ENCODE measurements around the gene USP54. TPM values are rescaled to one million over a fixed set of nuclear protein-coding genes. Genes with fewer than 3 reads are reported as not detected.
"Not testable (repeated sequence)": the region's sequence is repeated elsewhere in the genome, so short reads cannot be mapped to it uniquely, and the experiment has no call there.

USP54 gene
- total RNA-seq, 3 donors from 2014 or later (not counting 1 experiment from before 2014, with no cell fraction given): 4.4 to 10.2 (median 5.5) TPM

DNA sequence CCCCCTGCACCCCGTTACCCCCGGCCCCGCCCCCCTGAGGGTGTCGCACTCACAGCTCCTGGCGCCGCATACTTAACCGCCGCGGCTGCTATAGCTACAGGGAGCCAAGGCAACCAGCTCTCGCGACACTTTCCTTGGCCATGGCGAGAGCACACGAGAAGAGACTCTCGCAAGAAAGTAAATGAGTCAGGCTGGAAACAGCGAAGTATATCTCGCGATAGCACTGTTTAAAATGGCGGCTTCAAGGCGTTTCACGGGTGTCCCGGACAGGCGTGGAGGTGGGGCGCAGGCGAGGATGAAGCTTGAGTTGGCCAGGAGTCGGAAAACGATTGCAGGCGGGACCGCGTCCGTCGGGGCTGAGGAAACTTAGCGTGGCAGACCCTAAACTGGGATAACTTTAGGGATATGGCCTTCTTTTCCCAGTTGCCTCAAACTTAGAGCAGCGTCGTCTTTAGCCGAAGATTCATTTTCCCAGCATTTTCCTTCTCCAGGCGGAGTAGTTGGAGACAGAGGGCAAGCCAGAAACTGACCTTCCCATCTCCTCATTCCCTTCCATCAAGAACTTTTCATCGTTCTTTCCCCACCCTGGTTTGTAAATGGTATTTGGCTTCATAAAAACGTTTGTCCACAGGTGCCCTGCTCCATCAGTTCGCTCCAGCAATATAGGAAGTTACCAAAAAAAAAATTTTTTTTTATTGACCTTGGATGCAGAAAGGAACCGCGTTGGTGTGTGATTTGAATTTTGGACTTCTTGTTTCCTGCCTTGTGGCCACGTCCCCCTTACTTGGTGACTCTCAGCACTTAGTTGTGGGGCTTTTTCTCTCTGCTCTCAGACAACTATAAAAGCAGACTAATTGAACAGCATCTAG is 35.0 kb upstream of the USP54 start:
- H3K27me3 Mint-ChIP-seq (ENCODE audit: low read depth in 2 of 2): no peaks in the 10 kb centered on the region
- H3K4me3 Mint-ChIP-seq: peak overlapping the region; percentile 98
- Histone ChIP-seq H3K27ac (ENCODE audit: low read length) (peak overlapping the region; percentile 32), H3K36me3 (ENCODE audit: control insufficient read depth, insufficient read depth, low read length) (no peaks in the 10 kb centered on the region), H3K9me3 (ENCODE audit: control insufficient read depth, insufficient read depth, low read length) (no peaks in the 10 kb centered on the region), H3K4me3 (ENCODE audit: low read length) (peak overlapping the region; percentile 51), H3K27me3 (ENCODE audit: control insufficient read depth, insufficient read depth, low read length) (no peaks in the 10 kb centered on the region), H3K4me1 (ENCODE audit: control insufficient read depth, insufficient read depth, low read length) (peaks cover 7% of the 10 kb centered on the region)
- DNase-seq: peak; percentile 89 to 98
- H3K9me3 Mint-ChIP-seq: no peaks in the 10 kb centered on the region
- peak overlapping the region; percentile 93 to 99 for H3K27ac Mint-ChIP-seq
- WGBS (ENCODE audit: insufficient coverage): under 1% methylated on average over 40 of the region's 42 CpGs
- peak; percentile 95 to 98 (median 96) for ATAC-seq
- H3K4me1 Mint-ChIP-seq: peaks cover 9 to 22% of the 10 kb centered on the region in 2 donors
- intact Hi-C loops (cut with micrococcal nuclease): loop anchor here (2.0 kb wide), 1 partner anchor 129 kb away; the partner anchor contains the start of gene PPP3CB
- H3K36me3 Mint-ChIP-seq: no peaks in the 10 kb centered on the region
- no peak for TF ChIP-seq CTCF (IDR thresholded peaks at IDR 0.05)

- Histone ChIP-seq H3K36me3 (ENCODE audit: control insufficient read depth, insufficient read depth, low read length) (no peaks in the 10 kb centered on the region), H3K4me3 (ENCODE audit: low read length) (peak overlapping the region; percentile 51), H3K27me3 (ENCODE audit: control insufficient read depth, insufficient read depth, low read length) (no peaks in the 10 kb centered on the region), H3K9me3 (ENCODE audit: control insufficient read depth, insufficient read depth, low read length) (no peaks in the 10 kb centered on the region), H3K27ac (ENCODE audit: low read length) (peak overlapping the region; percentile 55), H3K4me1 (ENCODE audit: control insufficient read depth, insufficient read depth, low read length) (peaks cover 7% of the 10 kb centered on the region)
- Mint-ChIP-seq H3K27me3 (ENCODE audit: low read depth in 2 of 2) (no peaks in the 10 kb centered on the region), H3K4me3 (peak overlapping the region; percentile 98), H3K9me3 (no peaks in the 10 kb centered on the region), H3K4me1 (peaks cover 9 to 22% of the 10 kb centered on the region in 2 donors), H3K27ac (peak overlapping the region; percentile 93 to 99), H3K36me3 (no peaks in the 10 kb centered on the region)
- WGBS (ENCODE audit: insufficient coverage): under 1% methylated on average over 44 of the region's 46 CpGs
- no peak for TF ChIP-seq CTCF (IDR thresholded peaks at IDR 0.05)
- DNase-seq (peak; percentile 28 to 55), ATAC-seq (peak; percentile 63 to 74 (median 66))
- intact Hi-C loops (cut with micrococcal nuclease): no loop called here
Measured at GRCh38 chr10:73625004-73625883, 34.1 kb upstream of the USP54 start.

DNA sequence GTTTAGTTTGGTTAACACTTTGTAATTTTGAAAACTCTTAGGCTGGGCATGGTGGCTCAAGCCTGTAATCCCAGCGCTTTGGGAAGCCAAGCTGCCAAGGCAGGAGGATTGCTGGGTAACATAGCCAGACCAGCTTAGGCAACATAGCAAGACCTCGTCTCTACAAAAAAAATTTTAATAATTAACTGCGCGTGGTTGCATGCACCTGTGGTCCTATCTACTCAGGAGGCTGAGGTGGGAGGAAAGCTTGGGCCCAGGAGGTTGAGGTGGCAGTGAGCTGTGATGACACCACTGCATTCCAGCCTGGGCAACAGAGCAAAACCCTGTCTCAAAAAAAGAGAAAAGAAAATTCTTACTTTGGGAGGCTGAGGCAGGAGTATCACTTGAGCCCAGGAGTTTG is 31.9 kb upstream of the USP54 start:
- no peaks in the 10 kb centered on the region for H3K36me3 Mint-ChIP-seq
- no peak overlapping the region for H3K4me3 Mint-ChIP-seq
- H3K27ac ChIP-seq (ENCODE audit: low read length): no peak overlapping the region
- ATAC-seq (no peak), DNase-seq (no peak)
- no peaks in the 10 kb centered on the region for H3K36me3 ChIP-seq (ENCODE audit: control insufficient read depth, insufficient read depth, low read length)
- no peak for TF ChIP-seq CTCF (IDR thresholded peaks at IDR 0.05)
- no peaks in the 10 kb centered on the region for H3K9me3 Mint-ChIP-seq
- 93% methylated on average over 4 of the region's 4 CpGs for WGBS (ENCODE audit: insufficient coverage)
- no peaks in the 10 kb centered on the region for H3K27me3 ChIP-seq (ENCODE audit: control insufficient read depth, insufficient read depth, low read length)
- no peaks in the 10 kb centered on the region for H3K9me3 ChIP-seq (ENCODE audit: control insufficient read depth, insufficient read depth, low read length)
- H3K4me1 ChIP-seq (ENCODE audit: control insufficient read depth, insufficient read depth, low read length): peaks cover 7% of the 10 kb centered on the region
- peaks cover 9 to 22% of the 10 kb centered on the region in 2 donors for H3K4me1 Mint-ChIP-seq
- no peak overlapping the region for H3K27ac Mint-ChIP-seq
- H3K27me3 Mint-ChIP-seq (ENCODE audit: low read depth in 2 of 2): no peaks in the 10 kb centered on the region
- intact Hi-C loops (cut with micrococcal nuclease): no loop called here
- H3K4me3 ChIP-seq (ENCODE audit: low read length): no peak overlapping the region

GRCh38 chr10:73620974-73621373 is 29.8 kb upstream of the USP54 start:
- H3K4me1 ChIP-seq (ENCODE audit: control insufficient read depth, insufficient read depth, low read length); ATAC-seq; H3K36me3 ChIP-seq (ENCODE audit: control insufficient read depth, insufficient read depth, low read length); H3K27ac ChIP-seq (ENCODE audit: low read length); DNase-seq; H3K27ac Mint-ChIP-seq; H3K9me3 ChIP-seq (ENCODE audit: control insufficient read depth, insufficient read depth, low read length); H3K27me3 Mint-ChIP-seq (ENCODE audit: low read depth in 2 of 2); H3K4me3 ChIP-seq (ENCODE audit: low read length); H3K4me3 Mint-ChIP-seq; H3K9me3 Mint-ChIP-seq; H3K4me1 Mint-ChIP-seq; H3K27me3 ChIP-seq (ENCODE audit: control insufficient read depth, insufficient read depth, low read length); H3K36me3 Mint-ChIP-seq: not testable (repeated sequence)
- 96% methylated on average over 10 of the region's 12 CpGs for WGBS (ENCODE audit: insufficient coverage)
- intact Hi-C loops (cut with micrococcal nuclease): loop anchor here (1.0 kb wide), 1 partner anchor 8 kb away; no protein-coding TSS in a partner anchor

GRCh38 chr10:73617143-73617542 is 26.0 kb upstream of the USP54 start:
- intact Hi-C loops (cut with micrococcal nuclease): not testable (repeated sequence)

More at GRCh38 chr10:73617143-73617542, 26.0 kb upstream of the USP54 start:
- not testable (repeated sequence) for H3K9me3 Mint-ChIP-seq; DNase-seq; H3K27me3 ChIP-seq (ENCODE audit: control insufficient read depth, insufficient read depth, low read length); H3K27me3 Mint-ChIP-seq (ENCODE audit: low read depth in 2 of 2); ATAC-seq; H3K4me1 Mint-ChIP-seq; H3K4me3 Mint-ChIP-seq; H3K27ac Mint-ChIP-seq; H3K4me1 ChIP-seq (ENCODE audit: control insufficient read depth, insufficient read depth, low read length); H3K27ac ChIP-seq (ENCODE audit: low read length); H3K36me3 ChIP-seq (ENCODE audit: control insufficient read depth, insufficient read depth, low read length); H3K9me3 ChIP-seq (ENCODE audit: control insufficient read depth, insufficient read depth, low read length); H3K4me3 ChIP-seq (ENCODE audit: low read length); H3K36me3 Mint-ChIP-seq
- WGBS (ENCODE audit: insufficient coverage): 98% methylated on average over 8 of the region's 8 CpGs
